HepG2 (cell line): ENCODE data around the gene SUPT6H. TPM values are rescaled to one million over a fixed set of nuclear protein-coding genes. Genes with fewer than 3 reads are reported as not detected.

ENCODE experiments used
- ATAC-seq: fragments of 200-7000 bp; cut with Tn5 transposase; 3 replicates; pipeline ENCODE4 v1.9.1; 2020; ENCODE audit warnings: mild to moderate bottlenecking, moderate library complexity
- BruUV-seq: library from RNA; stranded (reverse); fragments of 400-500 nt; replicated peaks from 2 replicates; lab custom pipeline; 2021; lab: Mats Ljungman, UMichigan
- CTCF ChIA-PET: fragments of 300-600 bp; formaldehyde crosslinking; extraction: SDS; loops from one replicate; lab custom pipeline; 2021; ENCODE audit warnings: low total read pairs, inconsistent platforms, low intra/inter-chr PET ratio; lab: Yijun Ruan, JAX
- POLR2A ChIA-PET: fragments of 350-600 bp; sonication (Branson Sonifier 250); formaldehyde crosslinking; loops from one replicate; lab custom pipeline; 2020; ENCODE audit warnings: antibody characterized with exemption, inconsistent platforms; lab: Yijun Ruan, JAX
- DNase-seq: peaks from one replicate; pipeline ENCODE4 v3.0.0-alpha.2; 2015; ENCODE audit warnings: low spot score
- FAIRE-seq: peaks from 3 replicates; lab custom pipeline; 2011; peaks lifted over from hg19 to GRCh38; lab: Jason Lieb, UNC
- H2AFZ ChIP-seq: one replicate; pipeline ENCODE4 v1.6.1; 2011; ENCODE audit warnings: low read length, inconsistent platforms
- H3K27ac ChIP-seq: fragments of 300-600 bp; 3 replicates; pipeline ENCODE4 v1.8.0; 2011; ENCODE audit warnings: mixed run types, mild to moderate bottlenecking, mixed read lengths, low read length, inconsistent platforms; ENCODE audit not compliant: insufficient read depth; ENCODE audit errors: extremely low read length
- H3K27me3 ChIP-seq, 2 experiments: fragments of 200-600 bp in 1 of 2; 2 replicates in 1 of 2; 3 replicates in 1 of 2; pipeline versions ENCODE4 v1.6.0 to v1.8.0; 2011; ENCODE audit warnings: low read length in 2 of 2, mild to moderate bottlenecking in 2 of 2, moderate library complexity in 2 of 2, inconsistent platforms in 1 of 2; ENCODE audit not compliant: insufficient read depth in 2 of 2, control insufficient read depth in 1 of 2
- H3K36me3 ChIP-seq, 2 experiments: fragments of 200-600 bp in 1 of 2; replicated peaks in 1 of 2; 2 replicates in 1 of 2; 3 replicates in 1 of 2; pipeline versions ENCODE4 v1.5.1 to v1.8.0; 2011; ENCODE audit warnings: low read length in 2 of 2, inconsistent platforms in 1 of 2; ENCODE audit not compliant: insufficient read depth in 2 of 2, control insufficient read depth in 1 of 2
- H3K4me1 ChIP-seq: 2 replicates; pipeline ENCODE4 v1.5.1; 2012; ENCODE audit warnings: low read length, inconsistent platforms; ENCODE audit not compliant: insufficient read depth
- H3K4me2 ChIP-seq: 2 replicates; pipeline ENCODE4 v1.6.0; 2011; ENCODE audit warnings: low read depth, low read length, inconsistent platforms
- H3K4me3 ChIP-seq, 3 experiments: fragments of 200-600 bp in 1 of 3; sonication (generic), shearing (Covaris generic) in 1 of 3; replicated peaks in 1 of 3; 2 replicates each; pipeline ENCODE4 v1.5.1; 2011 to 2016; ENCODE audit warnings: low read length in 3 of 3, inconsistent platforms in 2 of 3, low read depth in 2 of 3, mild to moderate bottlenecking in 2 of 3, control low read depth in 1 of 3, mixed read lengths in 1 of 3; ENCODE audit not compliant: insufficient read depth in 1 of 3
- H3K79me2 ChIP-seq: one replicate; pipeline ENCODE4 v1.6.1; 2011; ENCODE audit warnings: low read length, inconsistent platforms; ENCODE audit not compliant: insufficient read depth
- H3K9ac ChIP-seq: 2 replicates; pipeline ENCODE4 v1.6.0; 2011; ENCODE audit warnings: mild to moderate bottlenecking, low read depth, low read length, inconsistent platforms; ENCODE audit not compliant: insufficient read depth
- H3K9me3 ChIP-seq: 2 replicates; pipeline ENCODE4 v1.5.1; 2012; ENCODE audit warnings: mild to moderate bottlenecking, low read length
- H4K20me1 ChIP-seq: 2 replicates; pipeline ENCODE4 v1.6.0; 2011; ENCODE audit warnings: inconsistent platforms, mild to moderate bottlenecking, low read length, moderate library complexity; ENCODE audit not compliant: insufficient read depth
- AFF4 ChIP-seq: sonication (generic); formaldehyde crosslinking; IDR thresholded peaks from 2 replicates; pipeline ENCODE4 v1.4.0; 2020; ENCODE audit warnings: missing genetic modification reagents
- BCL6 ChIP-seq: IDR thresholded peaks from 2 replicates; pipeline ENCODE4 v1.6.1; 2016; ENCODE audit warnings: missing genetic modification reagents, missing compliant biosample characterization
- BCLAF1 ChIP-seq: fragments of 450-650 bp; IDR thresholded peaks from 2 replicates; pipeline ENCODE4 v1.6.1; 2017; ENCODE audit warnings: mild to moderate bottlenecking
- KAT8 ChIP-seq: IDR thresholded peaks from 2 replicates; pipeline ENCODE4 v1.6.1; 2016; ENCODE audit warnings: missing genetic modification reagents, missing compliant biosample characterization
- NFIC ChIP-seq: IDR thresholded peaks from 2 replicates; pipeline ENCODE4 v1.6.1; 2012; ENCODE audit warnings: mild to moderate bottlenecking, low read length, inconsistent platforms
- PHF5A ChIP-seq: IDR thresholded peaks from one replicate; pipeline ENCODE4 v1.6.1; 2018; ENCODE audit warnings: low read depth, missing genetic modification reagents; ENCODE audit not compliant: unreplicated experiment
- SMYD3 ChIP-seq: sonication (generic); formaldehyde crosslinking; IDR thresholded peaks from 2 replicates; pipeline ENCODE4 v1.8.1; 2023; ENCODE audit warnings: mild to moderate bottlenecking, missing genetic modification reagents
- SOX6 ChIP-seq, 2 experiments: fragments of 450-650 bp in 1 of 2; sonication (generic) in 1 of 2; formaldehyde crosslinking in 1 of 2; IDR thresholded peaks; 2 replicates each; pipeline versions ENCODE4 v1.4.0 to v1.6.1; 2017 to 2020; ENCODE audit warnings: antibody characterized with exemption in 1 of 2, mild to moderate bottlenecking in 1 of 2, missing genetic modification reagents in 1 of 2
- SSRP1 ChIP-seq: IDR thresholded peaks from 2 replicates; pipeline ENCODE4 v1.6.1; 2016; ENCODE audit warnings: control low read depth
- TMF1 ChIP-seq: sonication (generic); formaldehyde crosslinking; IDR thresholded peaks from 2 replicates; pipeline ENCODE4 v1.8.1; 2022; ENCODE audit warnings: low read depth, missing genetic modification reagents
- ZNF501 ChIP-seq: sonication (generic); formaldehyde crosslinking; IDR thresholded peaks from 2 replicates; pipeline ENCODE4 v1.5.1; 2020; ENCODE audit warnings: mild to moderate bottlenecking, moderate library complexity, missing genetic modification reagents
- ZNF792 ChIP-seq: IDR thresholded peaks from 2 replicates; pipeline ENCODE4 v1.6.1; 2016
- WGBS: methylation state at CpG from one replicate; pipeline ENCODE4 v1.1.6; 2017; ENCODE audit warnings: low lambda C conversion rate; 5-methylcytosine and 5-hydroxymethylcytosine counted together
- in situ Hi-C: cut with HindIII; loops from 2 replicates; pipeline ENCODE4 v1.10.0; 2017; ENCODE audit warnings: low pct_unique_long_range_greater_than_20kb; ENCODE audit not compliant: extremely low pct_ligation_motif_present
- intact Hi-C: fragments of 100-400 bp; cut with micrococcal nuclease; formaldehyde crosslinking; loops from one replicate; pipeline ENCODE4 v1.10.0; 2022; ENCODE audit not compliant: unreplicated experiment
- polyA plus RNA-seq, 8 experiments: library from polyadenylated mRNA; depleted of rRNA in 3 of 8; stranded (reverse) in 7 of 8; unstranded in 1 of 8; fragments of >200 nt; fragmentation: Illumina TruSeq in 4 of 8; extraction: Trizol in 4 of 8; gene quantifications; 2 replicates each; pipeline versions ENCODE4 v1.2.1 to v1.2.3, GENCODE V29; 2011 to 2016; ENCODE audit warnings: low read depth in 4 of 8, missing spikeins in 1 of 8, mixed read lengths in 1 of 8; ENCODE audit not compliant: insufficient read depth in 1 of 8
- total RNA-seq, 5 experiments: library from RNA; depleted of rRNA; stranded (reverse); fragments of >200 nt; fragmentation: Illumina TruSeq; extraction: Trizol; gene quantifications; 2 replicates each; pipeline ENCODE4 v1.2.3, GENCODE V29; 2016; ENCODE audit warnings: low read depth in 1 of 5
- TF ChIP-seq, protein P1 (sequence below): sonication (generic); formaldehyde crosslinking; IDR thresholded peaks from 2 replicates; pipeline ENCODE4 v1.5.0; 2020; ENCODE audit warnings: mild to moderate bottlenecking, missing genetic modification reagents

The SUPT6H gene
- total and polyA plus RNA-seq, 2 of the 13 experiments (the other 11 are each of a cell fraction or from before 2014, with no cell fraction given), result 32.7 to 39.9 TPM

DNA sequence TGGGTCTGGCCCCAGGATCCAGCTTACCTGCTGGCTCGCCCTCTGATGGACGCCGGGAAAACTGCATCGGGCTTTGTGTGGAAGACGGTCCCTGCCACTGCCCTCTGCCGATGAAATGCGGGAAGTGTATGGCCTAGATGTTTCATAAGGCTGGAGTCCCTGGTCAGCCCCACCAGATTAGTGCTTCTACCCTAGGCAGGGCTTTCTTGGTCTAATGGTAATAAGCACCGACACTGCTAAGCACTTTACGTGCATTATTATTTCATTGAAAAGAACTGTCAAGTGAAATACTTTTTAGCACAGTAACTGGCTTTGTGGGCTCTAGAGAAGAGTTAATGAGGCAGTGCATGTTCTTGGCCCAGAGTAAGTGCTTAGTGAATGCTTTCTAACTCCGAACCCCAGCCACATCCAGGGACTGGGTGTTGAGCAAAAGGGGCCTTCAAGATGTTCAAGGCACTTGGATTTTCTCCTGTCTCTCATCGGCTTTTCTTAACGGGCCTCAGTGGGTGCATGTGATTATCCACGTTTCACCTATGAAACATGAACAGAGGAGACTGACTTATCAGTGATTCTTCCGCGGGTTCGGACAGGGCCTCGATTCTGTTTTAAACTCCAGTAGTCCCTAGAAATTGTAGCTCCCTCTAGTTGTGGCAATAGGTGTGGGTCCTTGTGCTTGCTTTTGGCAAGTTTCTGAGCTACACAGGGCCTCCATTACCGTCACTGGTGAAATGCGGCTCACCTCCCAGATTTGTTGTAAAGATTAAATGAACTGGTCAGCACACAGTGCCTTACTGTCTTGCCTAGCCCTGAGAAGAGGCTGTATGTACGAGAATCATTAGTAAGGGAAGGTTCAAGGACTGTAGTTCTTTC lies 88.4 kb downstream of the SUPT6H start:
- ChIA-PET POLR2A (interaction anchor here (1.2 to 12.3 kb wide), 4 partner anchors 23 to 105 kb away, joined by 4 to 590 read pairs (median 12); partner anchors contain the start of genes NEK8, PROCA1, RPL23A and TLCD1), CTCF (interaction anchor here (0.7 to 4.1 kb wide), 8 partner anchors 13 to 153 kb away, joined by 3 to 142 read pairs (median 4); partner anchors contain the start of genes BLTP2, DHRS13, NEK8 and TLCD1)
- peak; percentile 88 for DNase-seq
- 0 out of 2 replicates have a peak overlapping the region, but pooled peaks have one; percentile 0 for H3K4me2 ChIP-seq
- ATAC-seq, result peak; percentile 66
- H3K4me1 ChIP-seq, result peaks cover 50% of the 10 kb centered on the region
- WGBS, result 53% methylated on average over 20 of the region's 20 CpGs
- in situ Hi-C loops (no loop called here), intact Hi-C loops (loop anchor here (1.0 to 2.0 kb wide), 2 partner anchors 23 to 66 kb away; no protein-coding TSS in a partner anchor)
- peaks cover 39 to 43% of the 10 kb centered on the region in 2 experiments for H3K36me3 ChIP-seq
- H3K4me3 ChIP-seq, result no peak overlapping the region
- H3K9me3 ChIP-seq, result no peaks in the 10 kb centered on the region
- peaks cover 52% of the 10 kb centered on the region for H4K20me1 ChIP-seq
- peaks cover 20% of the 10 kb centered on the region for H3K79me2 ChIP-seq
- FAIRE-seq, result peak; percentile 97
- peak overlapping the region; percentile 37 for H3K27ac ChIP-seq
- H3K27me3 ChIP-seq, result no peaks in the 10 kb centered on the region
- H3K9ac ChIP-seq, result peak overlapping the region; percentile 2; the same call in 1 of the 2 replicates
- H2AFZ ChIP-seq, result no peak overlapping the region
- TSS peak; percentile 55 for BruUV-seq
- peak; percentile 45 for TF ChIP-seq PHF5A (CRISPR knock-in tag)
- no peak for TF ChIP-seq SOX6 (IDR thresholded peaks at IDR 0.05)
- peak; percentile 64; the same call in 1 of the 2 replicates for TF ChIP-seq SOX6 (CRISPR knock-in tag; IDR thresholded peaks at IDR 0.05)
- TF ChIP-seq, protein P1, sequence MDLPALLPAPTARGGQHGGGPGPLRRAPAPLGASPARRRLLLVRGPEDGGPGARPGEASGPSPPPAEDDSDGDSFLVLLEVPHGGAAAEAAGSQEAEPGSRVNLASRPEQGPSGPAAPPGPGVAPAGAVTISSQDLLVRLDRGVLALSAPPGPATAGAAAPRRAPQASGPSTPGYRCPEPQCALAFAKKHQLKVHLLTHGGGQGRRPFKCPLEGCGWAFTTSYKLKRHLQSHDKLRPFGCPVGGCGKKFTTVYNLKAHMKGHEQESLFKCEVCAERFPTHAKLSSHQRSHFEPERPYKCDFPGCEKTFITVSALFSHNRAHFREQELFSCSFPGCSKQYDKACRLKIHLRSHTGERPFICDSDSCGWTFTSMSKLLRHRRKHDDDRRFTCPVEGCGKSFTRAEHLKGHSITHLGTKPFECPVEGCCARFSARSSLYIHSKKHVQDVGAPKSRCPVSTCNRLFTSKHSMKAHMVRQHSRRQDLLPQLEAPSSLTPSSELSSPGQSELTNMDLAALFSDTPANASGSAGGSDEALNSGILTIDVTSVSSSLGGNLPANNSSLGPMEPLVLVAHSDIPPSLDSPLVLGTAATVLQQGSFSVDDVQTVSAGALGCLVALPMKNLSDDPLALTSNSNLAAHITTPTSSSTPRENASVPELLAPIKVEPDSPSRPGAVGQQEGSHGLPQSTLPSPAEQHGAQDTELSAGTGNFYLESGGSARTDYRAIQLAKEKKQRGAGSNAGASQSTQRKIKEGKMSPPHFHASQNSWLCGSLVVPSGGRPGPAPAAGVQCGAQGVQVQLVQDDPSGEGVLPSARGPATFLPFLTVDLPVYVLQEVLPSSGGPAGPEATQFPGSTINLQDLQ (CRISPR knock-in tag), result no peak
- 0 out of 2 replicates have a peak, but pooled peaks have one; percentile 77 for TF ChIP-seq AFF4 (CRISPR knock-in tag)
- peak; percentile 38; the same call in 1 of the 2 replicates for TF ChIP-seq ZNF792
- peak; percentile 43; the same call in 1 of the 2 replicates for TF ChIP-seq BCL6 (CRISPR knock-in tag)
- 0 out of 2 replicates have a peak, but pooled peaks have one; percentile 16 for TF ChIP-seq NFIC
- no peak for TF ChIP-seq BCLAF1
- peak; percentile 93 for TF ChIP-seq SSRP1 (CRISPR knock-in tag)
- peak; percentile 50; the same call in 1 of the 2 replicates for TF ChIP-seq ZNF501
- TF ChIP-seq KAT8 (CRISPR knock-in tag), result peak; percentile 50; the same call in 1 of the 2 replicates
- TF ChIP-seq TMF1 (CRISPR knock-in tag), result peak; percentile 37; the same call in 1 of the 2 replicates
- TF ChIP-seq SMYD3 (CRISPR knock-in tag), result 0 out of 2 replicates have a peak, but pooled peaks have one; percentile 66
